Epithelial cell of prostate (primary cell): ENCODE data around the gene EDN1.

Experiments used
- DNase-seq: peaks from one replicate; pipeline ENCODE4 v3.0.0-alpha.2; 2011; ENCODE audit warnings: low read depth, low spot score
- H3K27ac ChIP-seq: fragments of 450-650 bp; 2 replicates; pipeline ENCODE4 v1.5.1; 2017; ENCODE audit warnings: mild to moderate bottlenecking

The EDN1 gene

DNA sequence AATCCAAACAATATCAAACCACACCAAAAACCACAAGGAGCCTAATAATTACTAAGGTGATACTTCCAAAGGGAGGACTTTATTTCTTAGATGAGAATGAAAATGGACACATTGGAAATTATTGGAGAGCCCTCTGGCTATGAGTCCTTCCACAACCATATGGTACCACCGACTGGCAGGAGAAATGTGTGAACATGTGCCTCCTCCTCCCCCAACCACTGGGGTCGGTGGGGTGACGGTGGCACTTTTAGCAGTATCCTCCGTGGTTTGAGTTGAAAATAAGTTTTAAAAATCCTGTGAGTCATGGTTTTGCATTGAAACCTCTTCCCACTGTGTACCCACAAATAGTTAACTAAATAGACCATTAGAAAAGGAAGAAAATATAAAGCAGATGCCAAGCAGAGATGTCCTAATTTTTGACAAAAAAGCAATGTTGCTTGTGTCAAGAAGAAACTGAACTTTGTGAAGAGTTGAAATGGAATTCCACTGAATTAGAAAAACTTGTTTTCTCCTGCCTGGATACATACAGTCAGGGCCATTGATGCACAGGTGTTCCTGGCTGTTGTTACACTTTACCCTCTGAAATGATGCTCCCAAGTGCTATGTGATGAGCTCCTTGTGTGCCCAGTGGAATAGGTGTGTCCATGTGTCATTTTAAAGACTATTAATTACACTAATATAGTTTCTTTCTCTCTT, 3.2 kb downstream of the EDN1 start:
- H3K27ac ChIP-seq = peak overlapping the region; percentile 95
- DNase-seq = no peak

DNA sequence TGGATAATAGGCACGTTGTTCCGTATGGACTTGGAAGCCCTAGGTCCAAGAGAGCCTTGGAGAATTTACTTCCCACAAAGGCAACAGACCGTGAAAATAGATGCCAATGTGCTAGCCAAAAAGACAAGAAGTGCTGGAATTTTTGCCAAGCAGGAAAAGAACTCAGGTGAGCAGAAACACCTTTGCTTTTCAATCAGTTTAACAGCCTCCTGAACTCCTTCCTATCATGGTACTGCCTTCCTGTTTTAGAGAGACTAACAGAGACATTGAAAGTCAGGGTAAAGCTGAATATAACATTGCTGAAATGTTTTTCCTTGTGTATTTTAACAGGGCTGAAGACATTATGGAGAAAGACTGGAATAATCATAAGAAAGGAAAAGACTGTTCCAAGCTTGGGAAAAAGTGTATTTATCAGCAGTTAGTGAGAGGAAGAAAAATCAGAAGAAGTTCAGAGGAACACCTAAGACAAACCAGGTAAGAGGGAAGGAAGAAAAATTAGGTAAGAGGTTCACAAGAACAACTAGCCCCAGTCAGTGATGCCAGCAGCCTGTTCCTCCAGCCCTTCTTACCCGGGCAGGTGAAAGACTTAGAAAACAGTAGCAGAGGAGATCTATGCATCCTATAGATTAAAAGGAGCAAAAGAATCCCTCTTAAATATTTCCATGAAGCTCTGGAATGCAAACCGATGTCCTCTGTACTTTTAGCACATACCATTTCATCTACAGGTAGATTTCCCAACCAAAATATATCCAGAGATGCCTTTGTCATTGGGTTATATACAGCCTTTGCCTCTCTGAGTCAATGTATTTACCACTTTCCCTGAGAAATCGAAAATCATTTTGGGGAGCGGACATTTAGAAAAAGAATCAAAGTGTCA, 4.0 kb downstream of the EDN1 start:
- peak overlapping the region; percentile 95 for H3K27ac ChIP-seq

DNA sequence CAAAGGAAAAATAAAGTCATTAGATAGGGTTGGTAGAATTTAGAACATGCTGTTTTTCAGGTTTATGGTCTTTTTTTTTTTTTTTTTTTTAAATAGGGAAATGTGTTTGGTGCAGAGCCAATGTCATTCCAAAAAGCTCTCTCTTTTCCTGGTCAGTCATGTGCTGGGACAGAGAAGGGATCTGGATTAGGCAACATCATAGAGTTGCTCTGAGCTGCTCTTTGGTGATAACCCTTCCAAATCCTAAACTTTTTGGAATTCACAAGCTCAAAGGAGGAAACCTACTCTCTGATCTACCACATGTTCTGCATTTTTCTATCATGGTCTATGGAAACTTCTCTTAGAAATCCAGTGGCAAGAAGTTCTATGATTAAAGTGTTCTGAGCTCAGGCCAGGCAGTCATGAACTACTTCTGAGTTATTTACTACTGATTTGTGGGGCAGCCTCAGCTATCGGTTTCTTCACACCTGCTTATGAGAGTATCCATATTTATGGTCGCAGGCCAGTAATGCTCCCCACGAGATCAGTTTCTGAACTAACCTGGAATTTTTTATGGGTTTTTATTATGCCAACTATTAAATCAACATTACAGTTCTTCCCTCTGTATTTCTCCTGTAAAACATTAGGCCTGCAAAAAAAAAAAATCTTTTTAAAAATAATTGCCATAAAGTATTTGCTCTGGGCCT, 4.8 kb downstream of the EDN1 start:
- no peak for DNase-seq
- H3K27ac ChIP-seq = peak overlapping the region; percentile 95

More for the DNA sequence above, 4.0 kb downstream of the EDN1 start:
- no peak for DNase-seq

DNA sequence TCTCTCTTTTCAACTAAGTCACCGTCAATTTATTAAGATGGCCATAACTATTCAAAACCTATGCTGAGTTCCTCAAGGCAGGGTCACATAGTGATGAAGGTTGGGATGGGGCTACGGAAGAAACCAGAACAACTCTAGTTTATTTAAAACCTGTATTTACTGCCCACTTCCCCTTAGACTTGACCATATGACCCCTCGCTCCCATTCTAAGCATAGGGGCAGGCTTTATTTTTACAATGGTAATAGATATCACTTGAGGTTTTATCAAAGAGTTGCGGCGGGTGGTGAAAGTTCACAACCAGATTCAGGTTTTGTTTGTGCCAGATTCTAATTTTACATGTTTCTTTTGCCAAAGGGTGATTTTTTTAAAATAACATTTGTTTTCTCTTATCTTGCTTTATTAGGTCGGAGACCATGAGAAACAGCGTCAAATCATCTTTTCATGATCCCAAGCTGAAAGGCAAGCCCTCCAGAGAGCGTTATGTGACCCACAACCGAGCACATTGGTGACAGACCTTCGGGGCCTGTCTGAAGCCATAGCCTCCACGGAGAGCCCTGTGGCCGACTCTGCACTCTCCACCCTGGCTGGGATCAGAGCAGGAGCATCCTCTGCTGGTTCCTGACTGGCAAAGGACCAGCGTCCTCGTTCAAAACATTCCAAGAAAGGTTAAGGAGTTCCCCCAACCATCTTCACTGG, 5.5 kb downstream of the EDN1 start:
- DNase-seq = no peak
- H3K27ac ChIP-seq = peak overlapping the region; percentile 95

GRCh38 chr6:12296255-12296573, 6.1 kb downstream of the EDN1 start:
- H3K27ac ChIP-seq = peak overlapping the region; percentile 95
- DNase-seq = no peak

GRCh38 chr6:12296604-12297003, 6.4 kb downstream of the EDN1 start:
- H3K27ac ChIP-seq = peak overlapping the region; percentile 95
- DNase-seq = no peak

- no peak for DNase-seq
- peak overlapping the region; percentile 95 for H3K27ac ChIP-seq
These were observed 7.3 kb downstream of the EDN1 start for GRCh38 chr6:12297363-12298016.

DNA sequence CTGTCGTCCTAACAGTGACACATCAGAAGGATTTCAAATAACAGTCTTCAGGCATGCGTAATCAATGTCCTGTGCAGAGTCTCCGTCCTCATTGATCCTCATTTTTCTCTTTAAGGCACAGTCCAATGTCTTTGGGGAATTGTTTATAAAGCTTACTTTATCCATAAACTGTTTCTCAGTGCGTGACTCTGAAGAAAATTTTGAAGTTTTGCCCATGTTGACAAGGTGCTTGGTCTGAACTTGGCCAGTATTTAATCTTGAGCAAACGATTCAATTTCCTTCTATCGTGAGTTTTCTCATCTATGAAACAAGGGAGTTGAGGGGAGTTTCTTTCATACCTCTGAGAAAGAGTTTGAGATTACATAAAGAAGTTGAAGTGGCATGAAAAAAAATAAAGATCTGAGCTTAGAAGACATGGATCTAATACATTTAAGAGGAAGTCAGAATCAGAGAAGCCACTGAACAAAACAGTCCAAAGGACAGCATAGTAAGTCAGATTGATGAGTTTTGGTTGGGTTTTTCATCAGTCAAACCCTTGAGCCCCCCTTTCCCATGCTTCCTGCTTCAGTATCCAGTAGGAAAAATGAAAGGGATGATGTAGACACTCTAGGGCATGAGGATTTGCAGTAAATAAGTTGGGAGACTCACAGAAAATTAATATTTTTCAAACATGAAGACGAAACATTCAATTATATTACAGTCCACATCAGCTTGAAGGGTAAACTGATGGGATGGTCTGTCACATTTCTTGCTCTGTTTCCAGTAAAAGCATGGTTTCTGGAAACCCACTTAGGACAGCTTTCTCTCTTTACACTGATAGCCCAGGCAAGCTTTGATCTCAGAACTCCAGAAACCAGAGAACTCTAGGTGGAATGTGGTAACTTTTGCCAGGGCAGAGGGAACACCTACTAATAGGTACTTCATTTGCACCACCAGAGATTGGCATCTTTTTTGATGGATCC, 8.1 kb downstream of the EDN1 start:
- H3K27ac ChIP-seq = peak overlapping the region; percentile 95
- no peak for DNase-seq

- H3K27ac ChIP-seq = peak overlapping the region; percentile 95
- no peak for DNase-seq
These were observed 8.8 kb downstream of the EDN1 start for GRCh38 chr6:12298995-12299394.

DNA sequence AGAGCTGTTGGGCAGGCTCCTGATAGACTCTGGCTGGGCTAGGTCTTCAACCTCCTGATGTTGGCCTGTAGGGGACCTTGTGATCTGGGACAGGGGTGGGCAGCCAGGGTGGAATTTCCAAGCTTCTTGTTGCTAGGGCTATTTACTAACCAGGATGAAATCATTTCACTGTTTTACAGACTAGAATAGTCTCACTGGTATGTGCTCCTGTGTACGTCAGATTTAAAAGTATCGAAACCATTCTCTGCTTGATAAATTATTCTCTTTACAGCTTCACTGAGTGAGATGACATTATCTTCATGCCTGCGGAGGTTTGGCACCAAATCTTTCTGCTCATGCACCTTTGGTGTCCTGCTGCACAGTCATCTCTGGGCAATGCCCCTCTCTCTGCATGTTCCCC, 10.9 kb downstream of the EDN1 start:
- no peak overlapping the region for H3K27ac ChIP-seq
- no peak for DNase-seq

DNA sequence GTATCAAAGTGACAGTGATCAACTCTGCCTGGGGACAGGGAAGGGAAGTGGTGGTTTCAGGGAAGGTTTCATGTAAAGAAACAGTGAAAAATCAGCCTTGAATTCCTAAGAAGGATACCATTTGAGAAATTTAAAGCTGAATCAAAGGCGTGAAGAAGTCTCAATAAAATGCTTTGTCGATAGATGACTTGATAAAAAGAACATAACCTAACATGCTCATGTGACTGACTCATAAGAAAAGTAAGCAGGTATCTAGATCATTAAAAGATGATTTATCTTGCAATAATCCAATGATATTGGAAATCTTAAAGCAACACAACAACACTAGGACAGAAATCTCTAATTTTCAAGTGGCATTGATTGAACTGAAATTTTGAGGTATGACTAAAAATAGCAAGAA, 14.3 kb downstream of the EDN1 start:
- no peak for DNase-seq
- peak overlapping the region; percentile 72 for H3K27ac ChIP-seq

DNA sequence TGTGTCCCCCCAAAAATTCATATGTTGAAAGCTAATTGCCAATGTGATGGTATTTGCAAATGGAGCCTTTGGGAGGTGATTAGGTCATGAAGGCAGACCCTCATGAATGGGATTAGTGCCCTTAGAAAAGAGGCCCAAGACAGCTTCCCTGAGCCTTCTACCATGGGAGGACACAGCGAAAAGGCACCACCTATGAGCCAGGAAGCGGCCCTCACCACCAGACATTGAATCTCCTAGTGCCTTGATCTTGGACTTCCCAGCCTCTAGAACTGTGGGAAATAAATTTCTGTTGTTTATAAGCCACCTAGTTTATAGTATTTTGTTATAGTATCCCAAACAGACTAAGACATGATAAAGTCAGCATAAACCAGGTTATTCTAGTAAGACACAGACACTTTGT, 18.9 kb downstream of the EDN1 start:
- no peak overlapping the region for H3K27ac ChIP-seq
- DNase-seq = no peak

GRCh38 chr6:12311106-12311505, 20.9 kb downstream of the EDN1 start:
- DNase-seq = no peak
- H3K27ac ChIP-seq = peak overlapping the region; percentile 98

- H3K27ac ChIP-seq = peak overlapping the region; percentile 98
- DNase-seq = no peak
These were observed 22.6 kb downstream of the EDN1 start for GRCh38 chr6:12312736-12313135.

- peak overlapping the region; percentile 98 for H3K27ac ChIP-seq
- no peak for DNase-seq
These were observed 23.3 kb downstream of the EDN1 start for GRCh38 chr6:12313306-12313991.

- peak; percentile 98 for DNase-seq
- peak overlapping the region; percentile 98 for H3K27ac ChIP-seq
These were observed 23.9 kb downstream of the EDN1 start for GRCh38 chr6:12313992-12314589.

DNA sequence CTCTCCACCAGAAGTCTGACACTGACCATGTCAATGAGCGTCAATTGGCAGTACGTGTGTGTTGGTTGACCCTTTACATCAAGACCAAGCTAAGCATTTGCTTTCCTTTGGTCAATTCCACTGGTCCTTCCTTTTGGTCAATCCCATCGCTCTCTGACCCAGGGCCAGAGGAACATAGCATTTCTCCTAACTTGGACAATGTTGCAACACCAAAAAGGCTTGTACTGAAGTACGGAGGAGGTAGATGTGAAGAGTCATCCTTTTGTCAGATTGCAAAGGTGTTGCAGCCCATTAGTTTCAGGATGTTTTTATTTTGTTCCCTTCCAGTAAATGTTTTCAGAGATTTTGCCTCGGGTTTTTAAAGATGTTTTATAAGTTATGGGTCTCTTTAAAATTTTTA, 24.6 kb downstream of the EDN1 start:
- H3K27ac ChIP-seq = peak overlapping the region; percentile 98
- DNase-seq = no peak
